Measurements from ENCODE around the gene USP17L5.
"Not testable (repeated sequence)": the region's sequence is repeated elsewhere in the genome, so short reads cannot be mapped to it uniquely, and the experiment has no call there.

Gene USP17L5

GRCh38 chr4:9339103-9339502 lies at the start of gene USP17L5:
USP17L5 (plus strand) TSS chr4:9339403; CDS start chr4:9339403, 0 bp downstream.
- in situ Hi-C loops (cut with MboI; ENCODE audit: low sequenced_read_pairs): not testable (repeated sequence)

DNA sequence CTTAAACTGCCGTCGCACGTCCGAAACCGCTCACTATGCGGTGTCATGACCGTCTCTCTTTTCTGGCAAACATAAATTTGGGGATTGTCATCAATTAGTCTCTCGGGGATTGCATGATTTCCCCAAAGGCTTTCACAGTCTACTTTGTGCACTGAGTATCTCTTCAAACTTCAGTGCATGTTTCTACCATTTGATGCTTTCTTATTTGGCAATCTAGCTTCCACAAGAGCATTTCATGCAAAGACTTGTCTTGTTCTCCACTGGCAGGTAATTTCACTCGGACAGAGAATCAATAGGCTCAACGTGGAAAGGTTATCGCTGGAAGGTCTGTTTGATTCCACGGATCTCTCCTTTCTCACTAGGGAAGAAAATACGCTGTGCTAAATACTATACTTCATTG lies 15.0 kb upstream of the USP17L5 start:
- in situ Hi-C loops (cut with MboI; ENCODE audit: low sequenced_read_pairs): not testable (repeated sequence)

GRCh38 chr4:9324865-9325264 lies 14.3 kb upstream of the USP17L5 start, which contains the start of gene USP17L24:
USP17L24 (plus strand) TSS chr4:9325165; CDS start chr4:9325165, 0 bp downstream.
- in situ Hi-C loops (cut with MboI; ENCODE audit: low sequenced_read_pairs): not testable (repeated sequence)

GRCh38 chr4:9329611-9330010 lies 9.6 kb upstream of the USP17L5 start, which contains the start of gene USP17L25:
USP17L25 (plus strand) TSS chr4:9329911; CDS start chr4:9329911, 0 bp downstream.
- in situ Hi-C loops (cut with MboI; ENCODE audit: low sequenced_read_pairs): not testable (repeated sequence)

GRCh38 chr4:9334358-9334757 lies 4.8 kb upstream of the USP17L5 start, which contains the start of gene USP17L26:
USP17L26 (plus strand) TSS chr4:9334658; CDS start chr4:9334658, 0 bp downstream.
- in situ Hi-C loops (cut with MboI; ENCODE audit: low sequenced_read_pairs): not testable (repeated sequence)

DNA sequence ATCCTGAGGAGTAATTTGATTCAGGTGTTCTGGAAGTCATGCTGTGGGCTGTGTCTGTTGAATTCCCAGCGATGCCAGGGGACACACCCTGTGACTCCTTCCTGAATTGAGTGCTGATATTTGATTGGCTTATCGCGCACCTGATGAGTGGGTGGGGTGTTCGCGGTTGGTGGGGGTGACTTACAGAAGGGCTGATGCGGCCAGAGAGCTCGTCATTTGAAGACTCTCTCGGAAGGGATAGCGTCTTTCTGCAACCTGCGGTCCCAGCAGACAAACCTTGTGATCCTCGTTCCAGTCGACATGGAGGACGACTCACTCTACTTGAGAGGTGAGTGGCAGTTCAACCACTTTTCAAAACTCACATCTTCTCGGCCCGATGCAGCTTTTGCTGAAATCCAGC lies 4.6 kb downstream of the USP17L5 start, which contains the start of gene USP17L27:
Gene USP17L27, plus strand, starts transcription at position 301 of the 400 bp plus-strand sequence. Its CDS starts 0 bp downstream, at position 301.
- in situ Hi-C loops (cut with MboI; ENCODE audit: low sequenced_read_pairs): not testable (repeated sequence)

- in situ Hi-C loops (cut with MboI; ENCODE audit: low sequenced_read_pairs): not testable (repeated sequence)
Observed at GRCh38 chr4:9348593-9348992, 9.4 kb downstream of the USP17L5 start, which contains the start of gene USP17L28. USP17L28 (plus strand) TSS chr4:9348893; CDS start chr4:9348893, 0 bp downstream.

- in situ Hi-C loops (cut with MboI; ENCODE audit: low sequenced_read_pairs): not testable (repeated sequence)
Observed at GRCh38 chr4:9350866-9351265, 11.7 kb downstream of the USP17L5 start.

GRCh38 chr4:9353338-9353737 lies 14.1 kb downstream of the USP17L5 start, which contains the start of gene USP17L29:
USP17L29 (plus strand) TSS chr4:9353638; CDS start chr4:9353638, 0 bp downstream.
- in situ Hi-C loops (cut with MboI; ENCODE audit: low sequenced_read_pairs): not testable (repeated sequence)

GRCh38 chr4:9362829-9363228 lies 23.6 kb downstream of the USP17L5 start, which contains the start of gene USP17L30:
USP17L30 (plus strand) TSS chr4:9363129; CDS start chr4:9363129, 0 bp downstream.
- in situ Hi-C loops (cut with MboI; ENCODE audit: low sequenced_read_pairs): not testable (repeated sequence)

DNA sequence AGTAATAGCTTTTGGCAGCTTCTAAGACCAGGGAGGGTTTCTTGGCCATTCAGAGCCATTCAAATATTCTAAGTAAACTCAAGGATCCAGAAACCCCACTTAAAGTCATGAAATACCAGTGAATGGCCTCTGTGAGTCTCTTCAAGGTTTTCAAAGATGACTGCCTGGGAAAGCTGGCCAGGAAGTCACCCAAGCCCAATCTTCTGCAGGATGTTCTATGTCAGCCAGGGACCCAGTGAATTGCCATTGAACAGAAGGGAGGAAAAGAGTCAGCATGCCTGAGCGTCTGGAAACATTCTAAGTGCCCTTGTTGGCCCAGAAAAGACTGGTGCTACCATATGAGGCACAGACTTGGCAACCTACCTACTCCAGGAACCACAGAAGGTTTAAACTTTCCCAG lies 40.7 kb downstream of the USP17L5 start:
- in situ Hi-C loops (cut with MboI; ENCODE audit: low sequenced_read_pairs): not testable (repeated sequence)

GRCh38 chr4:9381012-9381534 lies 41.9 kb downstream of the USP17L5 start:
- in situ Hi-C loops (cut with MboI; ENCODE audit: low sequenced_read_pairs): not testable (repeated sequence)

- in situ Hi-C loops (cut with MboI; ENCODE audit: low sequenced_read_pairs): no loop called here
Observed at GRCh38 chr4:9384126-9384525, 44.9 kb downstream of the USP17L5 start.

DNA sequence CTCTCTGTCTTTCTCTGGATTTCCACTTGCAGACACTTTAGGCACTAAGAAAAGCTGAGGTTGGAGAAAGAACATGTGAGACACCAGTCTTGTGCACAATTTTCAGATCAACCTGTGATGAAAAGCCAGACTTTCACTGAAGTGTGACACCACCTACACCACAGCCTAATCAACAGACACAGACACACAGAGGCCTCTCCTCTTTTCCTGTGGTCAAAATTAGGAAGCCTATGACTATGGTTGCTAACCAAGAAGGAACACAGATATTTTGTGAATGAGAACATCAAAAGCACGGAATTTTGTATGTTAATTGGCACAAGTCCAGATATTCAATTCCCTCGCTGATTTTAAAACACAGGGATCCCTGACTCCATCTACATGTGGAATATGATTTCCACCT lies 49.8 kb downstream of the USP17L5 start:
- in situ Hi-C loops (cut with MboI; ENCODE audit: low sequenced_read_pairs): not testable (repeated sequence)
